GM18909 (cell line): ENCODE data around the gene SLC9A9.
"Not testable (repeated sequence)": the region's sequence is repeated elsewhere in the genome, so short reads cannot be mapped to it uniquely, and the experiment has no call there.

Experiments
- ATAC-seq: cut with Tn5 transposase; IDR thresholded peaks from one replicate; pipeline ENCODE4 v1.9.1; 2021; ENCODE audit warnings: mild to moderate bottlenecking; ENCODE audit not compliant: unreplicated experiment, poor library complexity

The SLC9A9 gene

DNA sequence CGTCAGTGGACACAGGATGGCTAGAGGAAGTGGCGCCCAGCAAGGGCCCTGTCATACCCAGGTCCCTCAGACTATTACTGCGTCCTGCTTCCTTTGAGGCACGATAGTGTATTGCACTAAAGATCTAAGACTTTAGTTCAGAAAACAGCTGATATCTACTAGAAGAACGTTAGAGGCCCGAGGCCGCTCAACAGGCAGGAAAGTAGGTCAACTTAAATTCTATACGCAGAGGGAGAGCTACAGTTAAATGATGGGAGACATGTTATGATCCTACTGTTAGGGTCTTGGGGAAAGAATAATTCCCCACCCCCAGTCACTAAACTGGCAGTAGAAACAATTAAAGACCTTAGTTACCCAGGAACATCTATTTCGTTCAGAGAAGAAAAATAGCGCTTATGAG lies 410.9 kb downstream of the SLC9A9 start:
- no peak for ATAC-seq

DNA sequence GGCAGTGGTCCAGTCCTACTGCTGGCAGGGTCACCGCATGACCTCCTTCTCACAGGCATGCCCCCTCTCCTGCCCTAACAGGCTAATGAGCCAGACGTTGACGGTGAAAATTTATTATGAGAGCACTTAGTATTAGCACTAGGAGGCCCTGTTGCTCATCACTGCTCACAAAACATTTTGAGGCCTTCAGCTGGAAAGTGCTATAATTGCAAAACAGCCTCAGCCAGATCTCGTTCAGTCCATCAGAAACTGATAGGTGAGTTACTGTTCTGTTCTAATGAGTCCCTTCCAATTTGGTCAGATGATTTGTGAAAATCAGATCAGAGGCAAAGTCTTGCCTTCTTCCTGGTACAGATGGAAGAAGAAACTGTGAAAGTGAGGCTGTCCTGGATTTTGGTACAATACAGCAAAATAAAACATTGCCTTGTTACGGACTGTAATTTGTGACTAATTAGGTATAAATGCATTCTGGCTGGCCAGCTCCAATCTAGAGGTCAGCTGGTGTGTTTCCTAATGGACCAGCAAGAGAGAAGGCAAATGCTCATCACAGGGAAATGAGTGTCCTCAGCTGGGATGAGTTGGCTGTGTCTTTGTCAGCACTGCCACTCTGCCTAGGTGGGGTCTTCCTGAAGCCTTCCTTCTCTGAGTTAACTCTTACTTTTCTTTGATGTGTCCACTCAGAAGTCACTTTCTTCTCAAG lies 411.9 kb downstream of the SLC9A9 start:
- ATAC-seq, result no peak

GRCh38 chr3:143433787-143434378 lies 414.4 kb downstream of the SLC9A9 start:
- ATAC-seq, result no peak

DNA sequence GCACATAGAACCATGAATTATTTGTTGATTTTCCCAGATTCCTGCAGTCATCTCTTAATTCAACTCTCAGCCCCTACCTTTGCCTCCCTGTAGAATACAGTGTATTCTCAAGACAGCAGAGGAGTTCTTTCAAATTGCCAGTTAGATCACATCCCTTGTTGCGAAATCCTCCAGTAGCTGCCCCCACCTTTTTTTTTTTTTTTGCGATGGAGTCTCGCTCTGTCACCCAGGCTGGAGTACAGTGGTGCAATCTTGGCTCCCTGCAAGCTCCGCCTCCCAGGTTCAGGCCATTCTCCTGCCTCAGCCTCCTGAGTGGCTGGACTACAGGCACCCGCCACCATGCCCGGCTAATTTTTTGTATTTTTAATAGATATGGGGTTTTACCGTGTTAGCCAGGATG lies 417.0 kb downstream of the SLC9A9 start:
- not testable (repeated sequence) for ATAC-seq

DNA sequence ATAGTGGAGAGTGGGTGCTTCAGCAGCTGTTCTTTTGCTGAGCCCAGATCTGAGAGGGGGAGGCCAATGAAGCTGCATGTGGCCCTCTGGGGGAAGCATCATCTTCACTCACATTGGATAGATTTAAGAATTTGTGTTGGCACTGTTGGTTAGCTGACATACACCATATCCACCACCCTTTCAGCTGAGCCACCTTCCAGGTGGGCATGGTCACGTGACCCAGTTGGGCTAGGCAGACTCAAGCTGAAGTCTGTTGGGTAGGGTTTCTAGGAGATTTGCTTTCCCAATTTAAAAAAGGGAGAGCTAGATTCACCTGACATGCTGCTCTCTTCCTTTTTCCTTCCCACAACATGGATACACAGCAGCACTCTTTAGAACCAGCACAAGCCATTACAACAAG lies 417.7 kb downstream of the SLC9A9 start:
- no peak for ATAC-seq

DNA sequence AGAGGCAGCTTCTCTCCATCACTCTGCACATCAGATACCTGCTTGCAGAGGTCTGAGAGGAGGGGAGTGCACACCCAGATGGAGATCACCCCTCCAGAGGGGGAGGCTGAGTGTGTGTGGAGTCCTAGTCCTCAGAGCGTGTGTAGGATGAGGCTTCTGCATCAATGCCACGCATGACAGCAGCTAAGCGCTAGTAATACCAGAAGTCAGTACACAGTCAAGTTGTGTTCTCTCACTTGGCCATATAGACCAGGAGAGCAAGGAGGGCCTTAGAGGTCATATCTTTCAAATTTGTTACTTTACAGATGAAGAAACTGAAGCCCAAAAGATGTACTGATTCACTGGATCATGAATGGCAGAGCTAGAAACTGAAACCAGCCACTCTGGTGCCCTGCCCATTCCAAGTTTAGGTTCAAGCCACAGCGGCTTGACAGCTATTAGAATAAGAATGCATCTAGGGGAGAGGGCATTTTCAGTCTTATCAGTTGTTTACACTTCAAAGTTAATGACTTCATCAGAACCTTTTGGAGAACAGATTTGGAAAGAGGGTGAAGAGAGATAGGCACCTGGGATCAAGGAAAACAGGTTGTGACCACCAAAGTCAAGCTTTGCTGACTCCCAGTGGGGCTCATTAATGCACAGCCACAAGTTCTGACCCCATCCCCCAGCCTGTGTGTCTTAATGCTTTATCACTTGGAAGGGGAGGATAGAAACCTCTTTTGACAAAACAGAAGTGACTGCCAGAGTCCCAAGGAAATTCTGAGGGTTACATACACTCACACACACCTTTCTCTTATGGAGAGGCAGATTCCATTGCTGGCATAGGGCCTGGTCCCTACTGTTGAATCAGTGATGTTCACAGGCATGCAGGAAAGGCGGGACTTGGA lies 418.4 kb downstream of the SLC9A9 start:
- ATAC-seq, result no peak

GRCh38 chr3:143428294-143428693 lies 420.0 kb downstream of the SLC9A9 start:
- ATAC-seq, result no peak

- ATAC-seq, result no peak
These were observed 420.6 kb downstream of the SLC9A9 start for GRCh38 chr3:143427631-143428030.

DNA sequence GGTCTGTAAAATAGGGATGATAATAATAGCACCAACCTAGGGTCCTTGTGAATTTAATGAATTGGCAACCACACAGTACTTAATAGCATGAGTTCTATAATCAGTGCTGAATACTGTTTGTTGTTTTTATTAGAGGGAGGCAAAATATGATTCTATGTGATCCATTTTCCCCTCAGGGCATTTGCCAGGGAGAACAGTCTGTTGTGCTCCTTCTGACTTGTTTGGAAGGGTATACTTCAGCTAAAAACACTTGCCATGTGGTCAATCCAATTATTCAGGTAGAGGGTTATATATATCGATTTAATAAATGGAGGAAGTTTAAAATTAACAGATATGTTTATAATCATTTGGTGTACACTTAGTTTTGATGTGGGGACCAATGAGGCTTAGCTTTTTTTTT lies 423.4 kb downstream of the SLC9A9 start:
- ATAC-seq, result no peak

DNA sequence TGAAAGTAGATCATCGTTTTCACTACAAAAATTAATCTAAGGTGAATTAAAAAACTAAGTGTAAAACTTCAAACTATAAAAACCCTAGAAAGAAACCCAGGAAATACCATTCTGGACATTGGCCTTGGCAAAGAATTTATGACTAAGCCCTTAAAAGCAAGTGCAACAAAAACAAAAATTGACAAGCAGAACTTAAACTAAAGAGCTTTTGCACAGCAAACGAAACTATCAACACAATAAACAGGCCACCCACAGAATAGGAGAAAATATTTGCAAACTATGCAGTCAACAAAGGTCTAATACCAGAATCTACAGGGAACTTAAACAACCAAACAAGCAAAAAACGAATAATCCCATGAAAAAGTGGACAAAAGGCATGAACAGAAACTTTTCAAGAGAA lies 426.7 kb downstream of the SLC9A9 start:
- no peak for ATAC-seq

- ATAC-seq, result no peak
These were observed 428.7 kb downstream of the SLC9A9 start for GRCh38 chr3:143419611-143420010.

DNA sequence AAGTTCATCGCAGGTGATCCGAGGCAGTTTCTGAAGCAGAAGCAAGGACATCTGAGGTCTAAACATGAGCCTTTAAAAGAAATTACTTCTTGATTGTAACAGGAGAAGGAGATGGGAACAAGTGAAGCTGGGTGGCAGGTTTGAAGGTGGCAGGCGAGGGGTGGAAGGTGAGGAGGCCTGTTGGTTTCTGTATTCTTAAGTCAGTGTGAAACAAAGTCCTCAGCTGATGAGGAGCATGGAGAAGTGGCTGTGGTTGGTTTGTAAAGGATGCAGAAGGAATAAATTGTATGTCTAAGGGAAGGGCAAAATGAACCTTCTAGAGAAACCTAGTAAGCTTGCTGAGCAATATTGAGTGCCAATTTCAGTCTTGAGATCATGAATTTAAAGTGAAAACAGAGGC lies 429.9 kb downstream of the SLC9A9 start:
- no peak for ATAC-seq

- no peak for ATAC-seq
These were observed 432.0 kb downstream of the SLC9A9 start for GRCh38 chr3:143416229-143416628.

DNA sequence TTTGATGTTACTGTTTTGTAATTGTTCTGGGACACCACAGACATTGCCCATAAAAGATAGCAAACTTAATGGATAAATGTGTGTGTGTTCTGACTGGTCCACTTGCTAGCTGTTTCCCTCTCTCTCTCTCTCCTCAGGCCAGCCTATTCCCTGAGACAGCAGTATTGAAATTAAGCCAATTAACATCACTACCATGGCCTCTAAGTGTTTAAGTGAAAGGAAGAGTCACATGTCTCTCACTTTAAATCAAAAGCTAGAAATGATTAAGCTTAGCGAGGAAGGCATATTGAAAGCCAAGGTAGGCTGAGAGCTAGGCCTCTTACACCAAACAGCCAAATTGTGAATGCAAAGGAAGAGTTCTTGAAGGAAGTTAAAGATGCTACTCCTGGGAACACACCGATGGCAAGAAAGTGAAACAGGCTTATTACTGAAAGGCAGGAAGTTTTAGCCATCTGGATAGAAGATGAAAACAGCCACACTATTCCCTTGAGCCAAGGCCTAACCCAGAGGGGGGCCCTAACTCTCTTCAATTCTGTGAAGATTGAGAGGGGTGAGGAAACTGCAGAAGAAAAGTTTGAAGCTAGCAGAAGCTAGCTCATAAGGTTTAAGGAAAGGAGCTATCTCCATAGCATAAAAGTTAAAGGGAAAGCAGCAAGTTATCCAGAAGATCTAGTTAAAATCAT lies 433.6 kb downstream of the SLC9A9 start:
- ATAC-seq, result no peak

GRCh38 chr3:143413372-143413771 lies 434.9 kb downstream of the SLC9A9 start:
- no peak for ATAC-seq

DNA sequence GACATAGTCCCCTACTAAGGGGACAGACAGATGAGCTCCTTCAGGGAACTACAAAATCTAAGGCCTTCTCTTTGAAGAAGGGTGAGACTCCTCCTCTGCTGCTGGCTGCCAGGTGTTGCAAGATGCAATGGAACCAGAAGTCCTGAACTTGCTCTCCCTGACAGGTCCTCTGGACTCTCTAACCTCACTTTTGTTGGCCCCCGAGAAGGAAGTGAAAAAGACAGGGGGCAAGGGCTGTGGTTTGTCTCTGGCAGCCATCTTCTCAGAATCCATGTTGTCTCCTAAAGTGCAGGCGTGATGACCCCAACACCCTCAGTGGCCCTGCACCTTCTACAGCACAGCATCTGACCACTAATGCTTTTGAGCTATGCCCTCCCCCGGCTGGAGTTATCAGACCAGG lies 436.2 kb downstream of the SLC9A9 start:
- ATAC-seq, result peak; percentile 48

DNA sequence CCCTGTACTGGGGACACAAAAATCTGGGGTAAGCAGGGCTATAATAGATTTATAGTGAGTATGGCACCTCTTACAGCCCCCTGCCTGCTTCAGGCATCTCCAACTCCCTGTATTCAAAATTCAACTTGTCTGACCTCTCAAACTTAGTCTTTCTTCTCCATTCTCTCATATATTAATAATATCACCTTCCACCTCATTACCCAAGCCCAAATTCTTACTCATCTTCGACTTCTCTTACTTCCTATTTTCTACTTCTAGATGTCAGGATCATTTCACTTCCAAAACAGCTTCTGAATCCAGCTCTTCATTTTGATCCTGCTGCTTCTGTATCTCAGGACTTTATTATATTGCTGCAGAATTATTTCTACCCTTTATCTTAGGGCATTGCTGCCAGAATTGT lies 438.0 kb downstream of the SLC9A9 start:
- ATAC-seq, result no peak

DNA sequence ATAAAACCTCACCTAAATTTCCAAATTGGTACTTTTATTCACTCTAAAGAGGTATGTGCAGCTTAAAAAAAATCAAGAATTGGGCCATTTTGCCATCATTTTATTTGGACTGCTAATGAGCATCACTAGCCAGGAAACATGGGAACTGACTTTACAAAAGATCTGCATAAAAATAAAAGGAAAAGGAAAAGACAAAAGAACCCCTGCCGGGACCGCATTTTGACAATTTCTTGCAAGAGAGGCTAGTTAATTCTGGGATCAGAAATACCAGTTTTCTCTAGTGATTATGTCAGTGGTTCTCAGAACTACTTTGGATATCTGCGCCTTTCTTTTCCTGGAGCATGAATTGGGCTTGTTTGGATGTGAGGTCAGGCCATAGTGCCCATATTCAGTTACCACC lies 439.5 kb downstream of the SLC9A9 start:
- no peak for ATAC-seq

DNA sequence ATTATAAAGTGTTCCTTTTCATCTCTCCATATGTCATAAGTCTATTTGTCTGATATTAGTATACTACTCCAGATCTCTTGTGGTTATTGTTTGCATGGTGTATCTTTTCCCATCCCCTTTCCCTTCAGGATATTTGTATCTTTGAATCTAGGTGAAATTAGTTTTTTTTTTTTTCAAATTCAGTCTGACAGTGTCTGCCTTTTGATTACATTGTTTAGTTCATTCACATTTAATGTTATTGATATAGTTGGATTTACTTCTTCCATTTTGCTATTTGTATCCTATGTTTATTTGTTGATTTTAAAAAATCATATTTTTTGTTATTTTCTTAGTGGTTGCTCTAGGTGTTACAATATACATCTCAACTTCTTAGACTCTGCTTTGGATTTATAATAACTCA lies 445.7 kb downstream of the SLC9A9 start:
- ATAC-seq, result no peak

DNA sequence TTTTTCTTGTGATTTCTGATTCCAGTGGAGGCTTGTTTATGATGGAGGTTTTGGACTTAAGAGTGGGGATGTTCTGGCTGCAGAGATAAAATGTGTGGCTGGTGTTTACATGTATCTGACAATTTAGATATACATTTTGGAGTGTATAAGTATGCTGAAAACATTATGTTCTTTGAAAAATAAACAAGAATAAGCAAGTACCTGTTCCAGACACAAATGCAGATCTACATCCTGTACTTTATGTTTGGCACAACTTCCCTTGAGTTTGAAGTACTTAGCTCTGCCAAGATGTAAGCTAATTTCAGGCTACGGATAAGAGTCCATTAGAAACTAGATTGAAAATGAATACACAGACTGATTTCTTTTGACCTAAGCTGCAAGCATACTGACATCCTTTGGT lies 451.5 kb downstream of the SLC9A9 start:
- no peak for ATAC-seq

DNA sequence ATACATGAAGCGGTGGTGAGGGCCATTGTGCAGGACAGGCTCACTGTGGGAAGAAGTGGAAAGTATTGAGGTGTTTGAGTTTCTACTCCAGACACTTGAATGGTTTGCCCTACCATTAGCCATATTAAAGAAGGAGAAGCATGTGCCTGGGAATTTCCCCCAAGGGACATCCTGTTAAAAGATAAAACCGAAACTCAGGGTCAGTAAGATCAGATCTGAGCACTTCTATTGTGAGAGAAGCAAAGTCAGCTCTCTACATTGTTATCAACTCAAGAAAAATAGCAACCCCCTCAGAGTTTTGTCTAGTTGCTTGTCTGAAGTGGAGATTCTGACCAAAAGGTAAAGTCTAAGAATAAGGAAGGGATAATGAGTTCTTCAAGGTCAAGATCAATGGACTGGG lies 458.9 kb downstream of the SLC9A9 start:
- no peak for ATAC-seq
